Cardiac fibroblast (primary cell): ENCODE data around the gene SCN4A.

ENCODE experiments used
- DNase-seq, 2 donors: peaks; one replicate each; pipeline versions ENCODE4 v3.0.0 to v3.0.0-alpha.2; 2010; ENCODE audit warnings: low read depth in 2 of 2
- H3K4me3 ChIP-seq, 2 donors: replicated peaks in 1 of 2; 1 replicate in 1 of 2; 2 replicates in 1 of 2; pipeline ENCODE4 v1.5.1; 2011; ENCODE audit warnings: low read depth in 2 of 2, low read length in 2 of 2, mild to moderate bottlenecking in 2 of 2, moderate library complexity in 1 of 2
- CTCF ChIP-seq: IDR thresholded peaks from one replicate; pipeline ENCODE4 v1.5.1; 2011; ENCODE audit warnings: low read depth, mild to moderate bottlenecking, low read length, inconsistent platforms

Gene SCN4A

GRCh38 chr17:63940584-63940983 is 32.1 kb downstream of the SCN4A start:
- TF ChIP-seq CTCF = no peak
- H3K4me3 ChIP-seq = no peak overlapping the region
- DNase-seq = no peak

- no peak for TF ChIP-seq CTCF
- no peak overlapping the region for H3K4me3 ChIP-seq
- no peak for DNase-seq
These were observed 32.8 kb downstream of the SCN4A start for GRCh38 chr17:63939884-63940283.

- no peak for TF ChIP-seq CTCF
- DNase-seq = no peak
- H3K4me3 ChIP-seq = no peak overlapping the region
These were observed 33.3 kb downstream of the SCN4A start for GRCh38 chr17:63939401-63939800.

GRCh38 chr17:63937920-63938319 is 34.8 kb downstream of the SCN4A start:
- no peak for DNase-seq
- H3K4me3 ChIP-seq = no peak overlapping the region
- TF ChIP-seq CTCF = no peak

- TF ChIP-seq CTCF = no peak
- DNase-seq = no peak
These were observed 35.4 kb downstream of the SCN4A start for GRCh38 chr17:63937319-63937718.

GRCh38 chr17:63934183-63935112 is 38.3 kb downstream of the SCN4A start:
- no peak for TF ChIP-seq CTCF
- no peak overlapping the region for H3K4me3 ChIP-seq
- no peak for DNase-seq

More at GRCh38 chr17:63937319-63937718, 35.4 kb downstream of the SCN4A start:
- no peak overlapping the region for H3K4me3 ChIP-seq
